ENCODE measurements around the gene COL12A1. TPM values are rescaled to one million over a fixed set of nuclear protein-coding genes. Genes with fewer than 3 reads are reported as not detected.

The COL12A1 gene
- total RNA-seq, 2 experiments from 2014 or later: not detected

GRCh38 chr6:75103431-75103830, 102.4 kb downstream of the COL12A1 start:
- Mint-ChIP-seq H3K9me3 (no peaks in the 10 kb centered on the region), H3K4me3 (no peak overlapping the region), H3K36me3 (ENCODE audit: low read depth) (no peaks in the 10 kb centered on the region), H3K27me3 (peaks cover 4% of the 10 kb centered on the region), H3K27ac (no peak overlapping the region), H3K4me1 (ENCODE audit: low read depth) (no peaks in the 10 kb centered on the region)
- TF ChIP-seq CTCF (IDR thresholded peaks at IDR 0.05): no peak
- no peaks in the 10 kb centered on the region for H3K36me3 ChIP-seq (ENCODE audit: insufficient read depth, low read length)
- H3K9me3 ChIP-seq (ENCODE audit: control insufficient read depth in 1 of 2, insufficient read depth in 1 of 2, low read length in 2 of 2): no peaks in the 10 kb centered on the region
- no peaks in the 10 kb centered on the region for H3K27me3 ChIP-seq (ENCODE audit: control insufficient read depth in 1 of 2, insufficient read depth in 2 of 2, low read length in 2 of 2)
- DNase-seq (no peak), ATAC-seq (ENCODE audit: poor library complexity) (no peak)
- CTCF ChIA-PET: no interaction called here
- no peak overlapping the region for H3K4me3 ChIP-seq (ENCODE audit: low read length)
- intact Hi-C loops (cut with DNase I, micrococcal nuclease): no loop called here
- POLR2A ChIA-PET: no interaction called here
- H3K4me1 ChIP-seq (ENCODE audit: insufficient read depth, low read length): no peaks in the 10 kb centered on the region
- H3K27ac ChIP-seq (ENCODE audit: low read depth in 1 of 2, low read length in 2 of 2): no peak overlapping the region

- H3K4me3 Mint-ChIP-seq: no peak overlapping the region
- intact Hi-C loops (cut with DNase I, micrococcal nuclease): no loop called here
- H3K27me3 Mint-ChIP-seq: no peaks in the 10 kb centered on the region
- H3K4me1 ChIP-seq (ENCODE audit: insufficient read depth, low read length): no peaks in the 10 kb centered on the region
- H3K9me3 Mint-ChIP-seq: no peaks in the 10 kb centered on the region
- no peak overlapping the region for H3K4me3 ChIP-seq (ENCODE audit: low read length)
- H3K36me3 ChIP-seq (ENCODE audit: insufficient read depth, low read length): no peaks in the 10 kb centered on the region
- ChIA-PET POLR2A (no interaction called here), CTCF (no interaction called here)
- H3K27ac ChIP-seq (ENCODE audit: low read depth in 1 of 2, low read length in 2 of 2): no peak overlapping the region
- no peak overlapping the region for H3K27ac Mint-ChIP-seq
- no peak for DNase-seq
- ATAC-seq (ENCODE audit: poor library complexity): no peak
- no peaks in the 10 kb centered on the region for H3K36me3 Mint-ChIP-seq (ENCODE audit: low read depth)
- TF ChIP-seq CTCF (IDR thresholded peaks at IDR 0.05): no peak
- no peaks in the 10 kb centered on the region for H3K9me3 ChIP-seq (ENCODE audit: control insufficient read depth in 1 of 2, insufficient read depth in 1 of 2, low read length in 2 of 2)
- H3K4me1 Mint-ChIP-seq (ENCODE audit: low read depth): no peaks in the 10 kb centered on the region
- no peaks in the 10 kb centered on the region for H3K27me3 ChIP-seq (ENCODE audit: control insufficient read depth in 1 of 2, insufficient read depth in 2 of 2, low read length in 2 of 2)
Measured at GRCh38 chr6:75102301-75102700, 103.6 kb downstream of the COL12A1 start.

- no peaks in the 10 kb centered on the region for H3K27me3 Mint-ChIP-seq
- H3K9me3 Mint-ChIP-seq: no peaks in the 10 kb centered on the region
- Histone ChIP-seq H3K27me3 (ENCODE audit: control insufficient read depth in 1 of 2, insufficient read depth in 2 of 2, low read length in 2 of 2) (no peaks in the 10 kb centered on the region), H3K4me3 (ENCODE audit: low read length) (no peak overlapping the region), H3K27ac (ENCODE audit: low read depth in 1 of 2, low read length in 2 of 2) (no peak overlapping the region), H3K36me3 (ENCODE audit: insufficient read depth, low read length) (no peaks in the 10 kb centered on the region), H3K9me3 (ENCODE audit: control insufficient read depth in 1 of 2, insufficient read depth in 1 of 2, low read length in 2 of 2) (no peaks in the 10 kb centered on the region), H3K4me1 (ENCODE audit: insufficient read depth, low read length) (no peaks in the 10 kb centered on the region)
- no peaks in the 10 kb centered on the region for H3K36me3 Mint-ChIP-seq (ENCODE audit: low read depth)
- CTCF ChIA-PET: no interaction called here
- H3K4me3 Mint-ChIP-seq: no peak overlapping the region
- TF ChIP-seq CTCF (IDR thresholded peaks at IDR 0.05): no peak
- ATAC-seq (ENCODE audit: poor library complexity) (no peak), DNase-seq (no peak)
- POLR2A ChIA-PET: no interaction called here
- intact Hi-C loops (cut with DNase I, micrococcal nuclease): no loop called here
- no peak overlapping the region for H3K27ac Mint-ChIP-seq
- no peaks in the 10 kb centered on the region for H3K4me1 Mint-ChIP-seq (ENCODE audit: low read depth)
Measured at GRCh38 chr6:75101896-75102295, 104.0 kb downstream of the COL12A1 start.
